Right ventricle myocardium inferior (tissue), 1 donor: Measurements from ENCODE around the gene SHBG. TPM values are rescaled to one million over a fixed set of nuclear protein-coding genes. Genes with fewer than 3 reads are reported as not detected.
A peak's percentile ranks its signal among the peaks of the same experiment; 100 is the strongest.
"Not testable (repeated sequence)": the region's sequence is repeated elsewhere in the genome, so short reads cannot be mapped to it uniquely, and the experiment has no call there.

Source experiments
- ATAC-seq: fragments of 200-7000 bp; cut with Tn5 transposase; one replicate; pipeline ENCODE4 v1.9.1; 2020; ENCODE audit warnings: mild to moderate bottlenecking, moderate library complexity
- DNase-seq: peaks from one replicate; pipeline ENCODE4 v3.0.0; 2021; ENCODE audit errors: missing footprints
- intact Hi-C: fragments of 100-400 bp; cut with DNase I; formaldehyde crosslinking; loops from one replicate; pipeline ENCODE4 v1.11.0; 2022
- long read RNA-seq: library from polyadenylated mRNA; unstranded; transcript quantifications from one replicate; pipeline ENCODE4 v2.0.0, GENCODE V29; 2021
- total RNA-seq: library from RNA; stranded (reverse); fragmentation: NEBNext Ultra II Directional; extraction: Animal tissue kit (Norgen Biotek cat#: 25700); gene quantifications from one replicate; pipeline ENCODE4 v1.2.1, GENCODE V29; 2021
- donor health status: DM: no; HTN: yes; CAD: no; lungs with severe emphysema.

Gene SHBG
- total RNA-seq: 0.35 TPM
- long read RNA-seq: 0 reads

GRCh38 chr17:7629939-7630571 is at the start of gene SHBG:
Gene SHBG, plus strand, starts transcription at chr17:7630135. Its CDS starts 38 bp downstream, at chr17:7630173.
- no peak for ATAC-seq
- no peak for DNase-seq
- intact Hi-C loops: no loop called here

- ATAC-seq (no peak), DNase-seq (no peak)
- intact Hi-C loops: loop anchor here (10.0 kb wide), 1 partner anchor 256 kb away; the partner anchor contains the start of gene NEURL4
Observed at GRCh38 chr17:7580604-7581575, 49.0 kb upstream of the SHBG start.

GRCh38 chr17:7582396-7583252 is 47.3 kb upstream of the SHBG start:
- intact Hi-C loops: loop anchor here (2.0 to 10.0 kb wide), 2 partner anchors 104 to 258 kb away; partner anchors contain the start of genes NEURL4 and TP53
- ATAC-seq (no peak), DNase-seq (no peak)

GRCh38 chr17:7583253-7584109 is 46.5 kb upstream of the SHBG start, which contains the start of gene MPDU1:
Gene MPDU1, plus strand, starts transcription at chr17:7583852. Its CDS starts 11 bp downstream, at chr17:7583863.
- ATAC-seq: peak; percentile 87
- intact Hi-C loops: loop anchor here (2.0 to 10.0 kb wide), 2 partner anchors 103 to 259 kb away; partner anchors contain the start of genes NEURL4 and TP53
- DNase-seq: peak; percentile 98

GRCh38 chr17:7586673-7587419 is 43.1 kb upstream of the SHBG start:
- intact Hi-C loops: loop anchor here (5.0 to 10.0 kb wide), 3 partner anchors 150 to 262 kb away; partner anchors contain the start of genes FGF11, NEURL4, TMEM102 and TMEM95
- DNase-seq: no peak
- ATAC-seq: no peak

GRCh38 chr17:7587420-7588151 is 42.3 kb upstream of the SHBG start:
- no peak for DNase-seq
- ATAC-seq: no peak
- intact Hi-C loops: loop anchor here (5.0 to 10.0 kb wide), 3 partner anchors 150 to 263 kb away; partner anchors contain the start of genes FGF11, NEURL4, TMEM102 and TMEM95

- no peak for DNase-seq
- peak; percentile 2 for ATAC-seq
- intact Hi-C loops: loop anchor here (5.0 to 10.0 kb wide), 3 partner anchors 151 to 264 kb away; partner anchors contain the start of genes FGF11, NEURL4, TMEM102 and TMEM95
Observed at GRCh38 chr17:7588553-7589203, 41.3 kb upstream of the SHBG start.

- ATAC-seq (peak; percentile 84), DNase-seq (peak; percentile 94)
- intact Hi-C loops: loop anchor here (5.0 to 10.0 kb wide), 3 partner anchors 152 to 265 kb away; partner anchors contain the start of genes FGF11, NEURL4, TMEM102 and TMEM95
Observed at GRCh38 chr17:7589204-7589868, 40.6 kb upstream of the SHBG start.

GRCh38 chr17:7589891-7590691 is 39.8 kb upstream of the SHBG start, which contains the start of gene SOX15:
Gene SOX15, minus strand, starts transcription at chr17:7590094. Its CDS starts 418 bp downstream, at chr17:7589676.
- no peak for DNase-seq
- intact Hi-C loops: loop anchor here (5.0 to 10.0 kb wide), 3 partner anchors 153 to 265 kb away; partner anchors contain the start of genes FGF11, NEURL4, TMEM102 and TMEM95
- ATAC-seq: no peak

GRCh38 chr17:7590743-7591142 is 39.2 kb upstream of the SHBG start:
- intact Hi-C loops: no loop called here
- DNase-seq: no peak
- ATAC-seq: no peak

- no peak for DNase-seq
- intact Hi-C loops: no loop called here
- no peak for ATAC-seq
Observed at GRCh38 chr17:7591596-7591995, 38.3 kb upstream of the SHBG start.

GRCh38 chr17:7592422-7593021 is 37.4 kb upstream of the SHBG start:
- no peak for ATAC-seq
- DNase-seq: no peak
- intact Hi-C loops: no loop called here

- intact Hi-C loops: no loop called here
- no peak for ATAC-seq
- DNase-seq: no peak
Observed at GRCh38 chr17:7593296-7593695, 36.6 kb upstream of the SHBG start.

GRCh38 chr17:7597561-7597960 is 32.4 kb upstream of the SHBG start:
- ATAC-seq, DNase-seq, intact Hi-C loops: not testable (repeated sequence)
